Measurements from ENCODE around the gene SPAG16.

GRCh38 chr2:213247566-213247965, 36.7 kb upstream of the SPAG16 start:
- TF ChIP-seq POLR2A (IDR thresholded peaks at IDR 0.05; ENCODE audit: low read depth, low read length) (no peak), POLR2AphosphoS5 (IDR thresholded peaks at IDR 0.05; ENCODE audit: low read depth, low read length) (no peak)
